H9 (cell line): ENCODE data around the gene NFE2L2. TPM values are rescaled to one million over a fixed set of nuclear protein-coding genes. Genes with fewer than 3 reads are reported as not detected.

Experiments
- DNase-seq: peaks from one replicate; pipeline ENCODE4 v3.0.0-alpha.2; 2017
- H2AFZ ChIP-seq: one replicate; pipeline ENCODE4 v1.6.1; 2013; ENCODE audit warnings: mild to moderate bottlenecking, low read length, control low read depth, moderate library complexity
- H2AK5ac ChIP-seq: 2 replicates; pipeline ENCODE4 v1.6.1; 2013; ENCODE audit warnings: low read length, control low read depth, mixed read lengths; ENCODE audit not compliant: insufficient read length
- H2BK120ac ChIP-seq: one replicate; pipeline ENCODE4 v1.6.1; 2013; ENCODE audit warnings: low read depth, mild to moderate bottlenecking, low read length, control low read depth, inconsistent platforms; ENCODE audit not compliant: poor library complexity, severe bottlenecking
- H2BK12ac ChIP-seq: 2 replicates; pipeline ENCODE4 v1.6.1; 2013; ENCODE audit warnings: low read length, control low read depth, mixed read lengths, low read depth; ENCODE audit not compliant: insufficient read length
- H2BK15ac ChIP-seq: 2 replicates; pipeline ENCODE4 v1.6.1; 2013; ENCODE audit warnings: low read depth, low read length, control low read depth
- H2BK20ac ChIP-seq: one replicate; pipeline ENCODE4 v1.6.1; 2013; ENCODE audit warnings: low read depth, mild to moderate bottlenecking, low read length, control low read depth, inconsistent platforms; ENCODE audit not compliant: poor library complexity, severe bottlenecking
- H2BK5ac ChIP-seq: 2 replicates; pipeline ENCODE4 v1.6.1; 2013; ENCODE audit warnings: low read length, control low read depth, mixed read lengths; ENCODE audit not compliant: insufficient read length
- H3K14ac ChIP-seq: 2 replicates; pipeline ENCODE4 v1.6.1; 2013; ENCODE audit warnings: low read length, control low read depth; ENCODE audit not compliant: insufficient read depth
- H3K18ac ChIP-seq: 2 replicates; pipeline ENCODE4 v1.6.1; 2013; ENCODE audit warnings: low read depth, mild to moderate bottlenecking, mixed read lengths, low read length, control low read depth; ENCODE audit not compliant: insufficient read length
- H3K23ac ChIP-seq: 2 replicates; pipeline ENCODE4 v1.6.1; 2013; ENCODE audit warnings: low read length, control low read depth, mixed read lengths, low read depth; ENCODE audit not compliant: insufficient read length
- H3K23me2 ChIP-seq: 2 replicates; pipeline ENCODE4 v1.6.1; 2013; ENCODE audit warnings: low read depth, mild to moderate bottlenecking, mixed read lengths, low read length, control low read depth; ENCODE audit not compliant: insufficient read length, poor library complexity, severe bottlenecking
- H3K27ac ChIP-seq: 2 replicates; pipeline ENCODE4 v1.5.1; 2013; ENCODE audit warnings: low read length, control low read depth, mixed read lengths, low read depth; ENCODE audit not compliant: insufficient read length
- H3K27me3 ChIP-seq: 2 replicates; pipeline ENCODE4 v1.6.1; 2013; ENCODE audit warnings: low read length, control low read depth, inconsistent platforms; ENCODE audit not compliant: insufficient read depth
- H3K4ac ChIP-seq: 2 replicates; pipeline ENCODE4 v1.6.1; 2013; ENCODE audit warnings: low read depth, mild to moderate bottlenecking, control low read depth, inconsistent platforms, low read length, moderate library complexity
- H3K4me1 ChIP-seq: 2 replicates; pipeline ENCODE4 v1.6.1; 2013; ENCODE audit warnings: low read length, control low read depth, inconsistent platforms; ENCODE audit not compliant: insufficient read depth
- H3K4me2 ChIP-seq: 2 replicates; pipeline ENCODE4 v1.6.1; 2013; ENCODE audit warnings: low read length, control low read depth, mixed read lengths; ENCODE audit not compliant: insufficient read length, insufficient read depth
- H3K56ac ChIP-seq: 2 replicates; pipeline ENCODE4 v1.6.1; 2013; ENCODE audit warnings: low read depth, mild to moderate bottlenecking, mixed read lengths, low read length, control low read depth; ENCODE audit not compliant: insufficient read length
- H3K79me1 ChIP-seq: 2 replicates; pipeline ENCODE4 v1.6.1; 2013; ENCODE audit warnings: low read depth, mild to moderate bottlenecking, moderate library complexity, low read length, control low read depth, inconsistent platforms; ENCODE audit not compliant: insufficient read depth, poor library complexity, severe bottlenecking
- H3K79me2 ChIP-seq: 2 replicates; pipeline ENCODE4 v1.6.1; 2013; ENCODE audit warnings: low read length, control low read depth, inconsistent platforms; ENCODE audit not compliant: insufficient read depth
- H3K9ac ChIP-seq: 2 replicates; pipeline ENCODE4 v1.6.1; 2013; ENCODE audit warnings: low read length, control low read depth, mixed read lengths; ENCODE audit not compliant: insufficient read length; ENCODE audit errors: extremely low read depth
- H3K9me3 ChIP-seq: one replicate; pipeline ENCODE4 v1.6.1; 2013; ENCODE audit warnings: low read depth, low read length, inconsistent platforms; ENCODE audit not compliant: control insufficient read depth
- H3T11ph ChIP-seq: one replicate; pipeline ENCODE4 v1.6.1; 2013; ENCODE audit warnings: mild to moderate bottlenecking, low read length, control low read depth, inconsistent platforms
- H4K20me1 ChIP-seq: one replicate; pipeline ENCODE4 v1.6.1; 2013; ENCODE audit not compliant: control insufficient read depth, insufficient read length, insufficient read depth
- H4K5ac ChIP-seq: 2 replicates; pipeline ENCODE4 v1.6.1; 2013; ENCODE audit warnings: low read depth, mild to moderate bottlenecking, mixed read lengths, low read length, control low read depth; ENCODE audit not compliant: insufficient read length
- H4K8ac ChIP-seq: replicated peaks from 2 replicates; pipeline ENCODE4 v1.6.1; 2013; ENCODE audit warnings: low read length, control low read depth, mixed read lengths, low read depth; ENCODE audit not compliant: insufficient read length
- H4K91ac ChIP-seq: 2 replicates; pipeline ENCODE4 v1.6.1; 2013; ENCODE audit warnings: low read depth, mild to moderate bottlenecking, moderate library complexity, mixed read lengths, low read length, control low read depth; ENCODE audit not compliant: insufficient read length
- H3K27ac Mint-ChIP-seq, 3 experiments: 2 replicates in 2 of 3; 3 replicates in 1 of 3; pipeline ENCODE4 v1.8.0; 2020 to 2021; ENCODE audit warnings: mixed read lengths in 3 of 3, mild to moderate bottlenecking in 1 of 3, moderate library complexity in 1 of 3
- H3K27me3 Mint-ChIP-seq: 2 replicates; pipeline ENCODE4 v1.8.0; 2021; ENCODE audit warnings: low read depth, mild to moderate bottlenecking, moderate library complexity, mixed read lengths
- H3K36me3 Mint-ChIP-seq, 3 experiments: 2 replicates in 2 of 3; 3 replicates in 1 of 3; pipeline ENCODE4 v1.8.0; 2020 to 2021; ENCODE audit warnings: low read depth in 3 of 3, mixed read lengths in 3 of 3; ENCODE audit not compliant: insufficient read depth in 1 of 3
- H3K4me1 Mint-ChIP-seq, 2 experiments: 2 replicates each; pipeline ENCODE4 v1.8.0; 2020; ENCODE audit warnings: mixed read lengths in 2 of 2
- H3K4me3 Mint-ChIP-seq, 2 experiments: 2 replicates in 1 of 2; 3 replicates in 1 of 2; pipeline ENCODE4 v1.8.0; 2020 to 2021; ENCODE audit warnings: mild to moderate bottlenecking in 2 of 2, mixed read lengths in 2 of 2, moderate library complexity in 1 of 2
- H3K9me3 Mint-ChIP-seq, 2 experiments: 2 replicates in 1 of 2; 3 replicates in 1 of 2; pipeline ENCODE4 v1.8.0; 2020; ENCODE audit warnings: mild to moderate bottlenecking in 2 of 2, mixed read lengths in 2 of 2, moderate library complexity in 1 of 2
- WGBS: extraction: QIAGEN DNeasy Blood & Tissue Kit; methylation state at CpG from one replicate; pipeline ENCODE4 v1.1.7; 2013; ENCODE audit warnings: missing lambda C conversion rate, low lambda C conversion rate, mixed read lengths; ENCODE audit not compliant: insufficient read length; ENCODE audit errors: extremely low coverage; 5-methylcytosine and 5-hydroxymethylcytosine counted together
- total RNA-seq: library from RNA; stranded (reverse); gene quantifications from 2 replicates; pipeline ENCODE4 v1.2.1, GENCODE V29; 2021
- TF ChIP-seq, protein P1 (sequence below): fragments of 200-600 bp; sonication (generic); conservative IDR thresholded peaks from 3 replicates; pipeline ENCODE4 v1.8.0; 2021; ENCODE audit warnings: antibody characterized with exemption, mild to moderate bottlenecking

Gene NFE2L2
- total RNA-seq, 1 experiment from 2014 or later = 42.5 TPM

DNA sequence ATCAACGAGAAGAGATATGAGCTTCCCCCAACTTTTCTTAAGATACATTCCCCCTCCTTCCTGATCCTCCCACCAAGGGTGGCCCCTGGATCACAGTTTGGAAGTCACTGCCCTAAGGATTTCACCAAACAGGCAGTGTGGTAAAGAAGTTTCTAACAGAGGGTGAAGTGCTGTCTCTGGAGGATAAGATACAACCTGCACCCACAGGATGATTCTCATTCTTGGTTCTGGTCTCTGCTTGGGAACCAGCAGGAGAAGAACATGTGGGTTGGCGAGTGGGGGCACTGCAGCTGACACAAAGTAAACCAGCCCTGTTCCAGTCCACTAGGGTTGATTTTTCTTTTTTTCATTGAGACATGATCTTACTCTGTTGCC, 9.3 kb downstream of the NFE2L2 start:
- Histone ChIP-seq H3K9ac (no peak overlapping the region), H2AFZ (no peak overlapping the region), H3K18ac (no peak overlapping the region), H3K14ac (no peak overlapping the region), H2BK120ac (no peak overlapping the region), H2BK12ac (no peak overlapping the region), H2AK5ac (no peak overlapping the region), H3K4me2 (no peak overlapping the region), H3K9me3 (peaks cover 5% of the 10 kb centered on the region), H3K23ac (no peak overlapping the region), H3K79me2 (peaks cover 53% of the 10 kb centered on the region), H2BK20ac (no peak overlapping the region), H4K91ac (no peak overlapping the region), H3K27me3 (no peaks in the 10 kb centered on the region), H2BK15ac (no peak overlapping the region), H3K4ac (no peak overlapping the region), H3K56ac (no peak overlapping the region), H4K5ac (no peak overlapping the region), H2BK5ac (no peak overlapping the region), H3T11ph (no peak overlapping the region), H4K8ac (no peak overlapping the region), H3K23me2 (no peaks in the 10 kb centered on the region), H3K27ac (no peak overlapping the region), H3K79me1 (peaks cover 12% of the 10 kb centered on the region), H4K20me1 (no peaks in the 10 kb centered on the region), H3K4me1 (peaks cover 2% of the 10 kb centered on the region; the same call in 1 of the 2 replicates)
- no peak overlapping the region for H3K4me3 Mint-ChIP-seq
- H3K4me1 Mint-ChIP-seq = peaks cover 51 to 61% of the 10 kb centered on the region in 2 experiments
- no peak for DNase-seq
- peak overlapping the region; percentile 6 to 70 (median 21); a peak in 4 of 7 replicates for H3K27ac Mint-ChIP-seq
- TF ChIP-seq, protein P1, sequence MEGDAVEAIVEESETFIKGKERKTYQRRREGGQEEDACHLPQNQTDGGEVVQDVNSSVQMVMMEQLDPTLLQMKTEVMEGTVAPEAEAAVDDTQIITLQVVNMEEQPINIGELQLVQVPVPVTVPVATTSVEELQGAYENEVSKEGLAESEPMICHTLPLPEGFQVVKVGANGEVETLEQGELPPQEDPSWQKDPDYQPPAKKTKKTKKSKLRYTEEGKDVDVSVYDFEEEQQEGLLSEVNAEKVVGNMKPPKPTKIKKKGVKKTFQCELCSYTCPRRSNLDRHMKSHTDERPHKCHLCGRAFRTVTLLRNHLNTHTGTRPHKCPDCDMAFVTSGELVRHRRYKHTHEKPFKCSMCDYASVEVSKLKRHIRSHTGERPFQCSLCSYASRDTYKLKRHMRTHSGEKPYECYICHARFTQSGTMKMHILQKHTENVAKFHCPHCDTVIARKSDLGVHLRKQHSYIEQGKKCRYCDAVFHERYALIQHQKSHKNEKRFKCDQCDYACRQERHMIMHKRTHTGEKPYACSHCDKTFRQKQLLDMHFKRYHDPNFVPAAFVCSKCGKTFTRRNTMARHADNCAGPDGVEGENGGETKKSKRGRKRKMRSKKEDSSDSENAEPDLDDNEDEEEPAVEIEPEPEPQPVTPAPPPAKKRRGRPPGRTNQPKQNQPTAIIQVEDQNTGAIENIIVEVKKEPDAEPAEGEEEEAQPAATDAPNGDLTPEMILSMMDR = no peak
- WGBS = no CpG with 5 or more reads among the region's 2 CpGs
- H3K27me3 Mint-ChIP-seq = no peaks in the 10 kb centered on the region
- H3K9me3 Mint-ChIP-seq = peaks cover 19% of the 10 kb centered on the region in 2 experiments
- peaks cover 14 to 29% (median 24%) of the 10 kb centered on the region in 3 experiments for H3K36me3 Mint-ChIP-seq
